ENCODE measurements around the gene HBQ1.
A peak's percentile ranks its signal among the peaks of the same experiment; 100 is the strongest.
"Not testable (repeated sequence)": the region's sequence is repeated elsewhere in the genome, so short reads cannot be mapped to it uniquely, and the experiment has no call there.

The HBQ1 gene

GRCh38 chr16:176006-176405, 4.3 kb upstream of the HBQ1 start:
- DNase-seq (ENCODE audit: low read depth in 1 of 2, low spot score in 1 of 2), result not testable (repeated sequence)

DNA sequence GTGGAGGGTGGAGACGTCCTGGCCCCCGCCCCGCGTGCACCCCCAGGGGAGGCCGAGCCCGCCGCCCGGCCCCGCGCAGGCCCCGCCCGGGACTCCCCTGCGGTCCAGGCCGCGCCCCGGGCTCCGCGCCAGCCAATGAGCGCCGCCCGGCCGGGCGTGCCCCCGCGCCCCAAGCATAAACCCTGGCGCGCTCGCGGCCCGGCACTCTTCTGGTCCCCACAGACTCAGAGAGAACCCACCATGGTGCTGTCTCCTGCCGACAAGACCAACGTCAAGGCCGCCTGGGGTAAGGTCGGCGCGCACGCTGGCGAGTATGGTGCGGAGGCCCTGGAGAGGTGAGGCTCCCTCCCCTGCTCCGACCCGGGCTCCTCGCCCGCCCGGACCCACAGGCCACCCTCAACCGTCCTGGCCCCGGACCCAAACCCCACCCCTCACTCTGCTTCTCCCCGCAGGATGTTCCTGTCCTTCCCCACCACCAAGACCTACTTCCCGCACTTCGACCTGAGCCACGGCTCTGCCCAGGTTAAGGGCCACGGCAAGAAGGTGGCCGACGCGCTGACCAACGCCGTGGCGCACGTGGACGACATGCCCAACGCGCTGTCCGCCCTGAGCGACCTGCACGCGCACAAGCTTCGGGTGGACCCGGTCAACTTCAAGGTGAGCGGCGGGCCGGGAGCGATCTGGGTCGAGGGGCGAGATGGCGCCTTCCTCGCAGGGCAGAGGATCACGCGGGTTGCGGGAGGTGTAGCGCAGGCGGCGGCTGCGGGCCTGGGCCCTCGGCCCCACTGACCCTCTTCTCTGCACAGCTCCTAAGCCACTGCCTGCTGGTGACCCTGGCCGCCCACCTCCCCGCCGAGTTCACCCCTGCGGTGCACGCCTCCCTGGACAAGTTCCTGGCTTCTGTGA, 3.5 kb upstream of the HBQ1 start, which contains the start of gene HBA1:
TSS of gene HBA1 (plus strand) at position 204 of the 906 bp plus-strand sequence. CDS start at position 241, 37 bp downstream.
- not testable (repeated sequence) for DNase-seq (ENCODE audit: low read depth in 1 of 2, low spot score in 1 of 2)

- no peak for DNase-seq (ENCODE audit: low read depth in 1 of 2, low spot score in 1 of 2)
Observed at GRCh38 chr16:177394-177822, 2.9 kb upstream of the HBQ1 start.

GRCh38 chr16:177981-178667, 2.1 kb upstream of the HBQ1 start:
- DNase-seq (ENCODE audit: low read depth in 1 of 2, low spot score in 1 of 2), result no peak

DNA sequence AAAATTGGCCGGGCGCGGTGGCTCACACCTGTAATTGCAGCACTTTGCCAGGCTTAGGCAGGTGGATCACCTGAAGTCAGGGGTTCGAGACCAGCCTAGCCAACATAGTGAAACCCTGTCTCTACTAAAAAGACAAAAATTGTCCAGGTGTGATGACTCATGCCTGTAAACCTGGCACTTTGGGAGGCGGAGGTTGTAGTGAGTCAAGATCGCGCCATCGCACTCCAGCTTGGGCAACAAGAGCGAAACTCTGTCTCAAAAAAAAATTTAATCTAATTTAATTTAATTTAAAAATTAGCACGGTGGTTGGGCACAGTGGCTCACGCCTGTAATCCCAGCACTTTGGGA, 1.6 kb upstream of the HBQ1 start:
- DNase-seq (ENCODE audit: low read depth in 1 of 2, low spot score in 1 of 2), result no peak

DNA sequence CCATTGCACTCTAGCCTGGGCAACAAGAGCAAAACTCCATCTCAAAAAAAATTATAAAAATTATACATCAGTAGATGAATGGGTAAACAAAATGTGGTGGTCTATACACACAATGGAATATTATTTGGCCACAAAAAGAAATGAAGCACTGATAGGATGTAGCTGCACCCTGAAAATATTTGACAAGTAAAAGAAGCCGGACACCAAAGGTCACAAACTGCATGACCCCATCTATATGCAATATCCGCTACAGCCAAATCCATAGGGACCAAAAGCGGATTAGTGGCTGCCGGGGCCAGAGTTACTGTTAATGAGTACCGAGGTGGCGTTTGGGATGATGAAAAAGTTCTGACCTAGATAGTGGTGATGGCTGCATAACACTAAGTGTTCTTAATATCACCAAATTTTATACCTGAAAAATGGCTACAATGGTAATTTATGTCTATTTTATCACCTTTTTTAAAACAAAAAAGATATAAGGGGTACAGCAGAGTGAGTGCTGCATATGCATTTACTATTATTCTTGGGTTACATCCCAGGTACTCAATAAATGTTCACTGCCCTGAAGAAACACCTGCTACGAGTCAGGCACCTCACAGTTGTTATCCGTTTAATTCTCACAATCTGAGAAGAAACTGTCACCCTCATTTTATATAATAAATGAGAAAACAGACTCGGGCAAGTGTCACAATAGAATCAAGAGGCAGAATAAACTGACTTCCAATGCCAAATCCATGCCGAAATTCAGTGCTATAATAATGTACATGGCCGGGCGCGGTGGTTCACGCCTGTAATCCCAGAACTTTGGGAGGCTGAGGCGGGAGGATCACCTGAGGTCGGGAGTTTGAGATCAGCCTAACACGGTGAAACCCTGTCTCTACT, 807 bp upstream of the HBQ1 start:
- no peak for DNase-seq (ENCODE audit: low read depth in 1 of 2, low spot score in 1 of 2)

DNA sequence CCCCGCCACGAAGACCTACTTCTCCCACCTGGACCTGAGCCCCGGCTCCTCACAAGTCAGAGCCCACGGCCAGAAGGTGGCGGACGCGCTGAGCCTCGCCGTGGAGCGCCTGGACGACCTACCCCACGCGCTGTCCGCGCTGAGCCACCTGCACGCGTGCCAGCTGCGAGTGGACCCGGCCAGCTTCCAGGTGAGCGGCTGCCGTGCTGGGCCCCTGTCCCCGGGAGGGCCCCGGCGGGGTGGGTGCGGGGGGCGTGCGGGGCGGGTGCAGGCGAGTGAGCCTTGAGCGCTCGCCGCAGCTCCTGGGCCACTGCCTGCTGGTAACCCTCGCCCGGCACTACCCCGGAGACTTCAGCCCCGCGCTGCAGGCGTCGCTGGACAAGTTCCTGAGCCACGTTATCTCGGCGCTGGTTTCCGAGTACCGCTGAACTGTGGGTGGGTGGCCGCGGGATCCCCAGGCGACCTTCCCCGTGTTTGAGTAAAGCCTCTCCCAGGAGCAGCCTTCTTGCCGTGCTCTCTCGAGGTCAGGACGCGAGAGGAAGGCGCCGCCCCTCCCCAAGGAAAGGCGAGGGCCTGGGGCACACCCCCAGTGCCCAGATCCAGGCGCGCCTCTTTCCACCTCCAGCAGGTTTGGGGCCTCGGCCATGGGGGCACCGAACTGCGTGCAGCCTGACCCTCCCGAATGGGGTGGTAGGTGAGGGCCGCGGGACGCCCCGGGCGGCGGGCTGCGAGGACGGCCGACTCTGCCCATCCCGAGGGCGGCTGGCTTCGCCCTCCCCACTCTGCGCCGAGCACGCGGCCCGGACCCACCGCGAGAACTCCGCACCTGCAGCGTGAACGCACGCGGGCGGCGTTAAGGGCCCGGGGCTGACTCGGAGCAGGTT, 664 bp downstream of the HBQ1 start:
- DNase-seq (ENCODE audit: low read depth in 1 of 2, low spot score in 1 of 2), result peak; percentile 70 to 82

- DNase-seq (ENCODE audit: low read depth in 1 of 2, low spot score in 1 of 2), result no peak
Observed at GRCh38 chr16:181565-182021, 1.3 kb downstream of the HBQ1 start.

GRCh38 chr16:183005-183404, 2.7 kb downstream of the HBQ1 start:
- DNase-seq (ENCODE audit: low read depth in 1 of 2, low spot score in 1 of 2), result no peak

DNA sequence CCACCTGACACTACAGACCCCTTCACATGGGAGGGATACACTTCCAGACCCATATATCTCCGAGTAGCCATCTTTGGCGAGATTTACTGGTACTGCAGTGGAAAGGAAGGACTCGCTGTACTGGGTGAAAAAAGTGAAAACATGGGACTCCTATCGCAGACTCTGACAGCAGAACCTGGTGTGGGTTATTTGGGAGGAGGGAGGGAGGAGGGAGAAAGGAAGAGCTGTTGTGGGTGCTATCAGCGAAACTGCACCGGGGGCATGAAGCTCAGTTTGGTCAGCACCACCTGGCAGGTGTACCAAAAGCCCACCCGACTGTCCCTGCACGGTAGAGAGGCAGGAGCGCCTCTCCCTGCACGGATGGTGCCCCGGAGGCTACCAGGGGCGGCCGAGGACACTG, 5.0 kb downstream of the HBQ1 start:
- DNase-seq (ENCODE audit: low read depth in 1 of 2, low spot score in 1 of 2), result no peak

DNA sequence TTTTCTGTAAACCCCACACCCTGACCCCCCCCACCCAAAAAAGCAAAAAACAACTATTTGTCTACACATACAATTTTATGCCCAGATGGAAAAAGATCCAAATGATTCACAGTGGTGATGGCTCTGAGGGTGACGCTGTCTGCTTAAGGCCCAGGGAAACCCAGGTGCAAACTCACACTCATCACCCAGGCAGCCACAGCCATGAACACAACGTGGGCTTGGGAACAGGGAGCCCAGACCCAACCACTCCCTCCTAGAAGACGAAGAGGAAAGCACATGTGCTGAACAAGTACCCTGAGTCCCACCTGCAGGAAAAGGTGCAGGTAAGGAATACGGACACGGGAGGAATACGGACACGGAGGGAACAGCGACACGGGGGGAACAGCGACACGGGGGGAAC, 5.4 kb downstream of the HBQ1 start:
- no peak for DNase-seq (ENCODE audit: low read depth in 1 of 2, low spot score in 1 of 2)

DNA sequence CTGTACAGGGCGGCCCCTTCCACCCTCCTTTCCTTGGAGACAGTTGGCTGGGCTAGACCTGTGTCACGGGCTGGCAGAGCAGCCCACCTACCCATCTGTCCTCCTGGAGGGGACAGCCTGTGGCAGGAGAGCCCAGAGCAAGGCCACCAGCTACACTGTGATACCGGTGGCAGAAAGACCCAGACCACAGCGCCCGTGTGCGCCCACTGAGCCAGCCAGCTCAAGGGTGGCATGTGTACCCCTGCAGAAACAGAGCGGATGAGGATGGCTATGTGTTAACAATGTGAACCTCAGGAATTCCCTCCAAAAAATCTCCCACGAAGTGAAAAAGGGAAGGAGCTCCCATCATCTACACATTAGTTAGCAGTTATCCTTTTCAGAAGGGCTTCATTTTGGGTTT, 7.1 kb downstream of the HBQ1 start:
- no peak for DNase-seq (ENCODE audit: low read depth in 1 of 2, low spot score in 1 of 2)

- DNase-seq (ENCODE audit: low read depth in 1 of 2, low spot score in 1 of 2), result no peak
Observed at GRCh38 chr16:188674-189073, 8.4 kb downstream of the HBQ1 start.

DNA sequence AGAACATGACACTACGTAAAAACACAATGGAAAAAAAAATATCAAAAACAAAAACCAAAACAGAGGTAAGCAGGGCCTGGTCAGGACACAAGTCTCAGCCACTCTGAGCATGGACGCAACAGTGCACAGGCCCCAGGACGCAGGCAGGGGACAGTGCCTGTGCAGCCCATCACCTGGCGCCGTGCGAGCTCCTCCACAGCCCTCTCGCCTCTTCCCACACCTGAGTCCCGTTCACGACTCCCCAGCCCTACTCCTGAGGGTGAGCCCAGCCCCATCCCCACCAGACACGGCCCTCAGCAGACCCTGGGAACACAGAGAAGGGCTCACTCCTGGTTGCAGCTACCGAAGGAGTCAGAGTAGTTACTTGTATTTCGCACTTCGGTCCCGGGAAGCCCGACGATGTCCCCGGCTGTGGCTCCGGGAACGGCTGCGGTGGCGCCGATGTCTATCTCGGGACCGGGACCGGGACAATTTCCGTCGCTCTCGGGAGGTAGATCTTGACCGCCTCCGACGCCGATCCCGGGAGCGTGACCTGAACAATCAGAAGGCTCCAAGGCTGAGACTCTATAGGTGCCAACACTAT, 9.4 kb downstream of the HBQ1 start:
- no peak for DNase-seq (ENCODE audit: low read depth in 1 of 2, low spot score in 1 of 2)

DNA sequence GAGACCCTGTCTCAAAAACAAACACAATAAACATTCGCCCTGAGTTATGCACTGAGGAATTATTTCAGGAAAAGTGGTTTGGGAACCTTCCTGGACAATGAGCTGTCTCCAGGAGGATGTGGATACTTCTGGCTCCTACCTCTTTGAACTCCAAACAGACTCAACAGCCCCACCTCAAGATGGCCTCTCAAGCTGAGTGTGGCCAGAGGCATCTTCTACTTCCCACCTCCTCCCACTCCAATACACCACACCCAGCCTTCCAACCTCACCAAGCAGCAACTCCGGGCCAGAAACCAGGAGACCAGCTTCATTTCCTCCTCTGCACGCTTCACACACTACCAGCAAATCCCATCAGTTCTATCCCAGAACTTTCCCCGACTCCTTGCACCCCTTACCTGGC, 11.6 kb downstream of the HBQ1 start:
- no peak for DNase-seq (ENCODE audit: low read depth in 1 of 2, low spot score in 1 of 2)

DNA sequence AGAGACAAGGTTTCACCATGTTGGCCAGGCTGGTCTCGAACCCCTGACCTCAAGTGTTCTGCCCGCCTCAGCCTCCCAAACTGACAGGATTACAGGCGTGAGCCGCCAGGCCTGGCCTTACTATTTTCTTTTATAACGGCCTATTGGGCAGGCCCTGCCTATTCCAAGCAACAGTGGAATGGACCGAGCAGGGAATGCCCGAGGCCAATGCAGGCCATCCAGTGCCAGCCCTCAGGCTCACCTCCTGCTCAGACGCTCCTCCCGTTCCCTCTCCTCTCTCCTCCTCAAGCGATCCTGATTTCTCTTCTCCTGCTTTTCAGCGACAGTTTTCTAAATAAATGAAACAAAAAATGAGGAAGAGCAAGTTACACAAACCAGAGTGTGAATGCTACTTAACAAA, 12.4 kb downstream of the HBQ1 start:
- no peak for DNase-seq (ENCODE audit: low read depth in 1 of 2, low spot score in 1 of 2)

DNA sequence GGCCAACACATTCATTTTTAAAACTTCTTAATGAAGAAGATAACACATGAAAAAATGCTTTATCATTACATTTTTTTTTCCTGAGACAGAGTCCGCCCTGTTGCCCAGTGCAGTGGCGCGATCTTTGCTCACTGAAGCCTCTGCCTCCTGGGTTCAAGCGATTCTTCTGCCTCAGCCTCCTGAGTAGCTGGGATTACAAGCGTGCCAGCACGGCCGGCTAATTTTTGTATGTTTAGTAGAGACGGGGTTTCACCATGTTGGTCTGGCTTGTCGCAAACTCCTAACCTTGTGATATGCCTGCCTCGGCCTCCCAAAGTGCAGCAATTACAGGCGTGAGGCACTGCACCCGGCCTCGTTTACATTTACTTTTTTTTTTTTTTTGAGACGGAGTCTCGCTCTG, 13.2 kb downstream of the HBQ1 start:
- DNase-seq (ENCODE audit: low read depth in 1 of 2, low spot score in 1 of 2), result no peak

- DNase-seq (ENCODE audit: low read depth in 1 of 2, low spot score in 1 of 2), result no peak
Observed at GRCh38 chr16:194516-194915, 14.3 kb downstream of the HBQ1 start.

- DNase-seq (ENCODE audit: low read depth in 1 of 2, low spot score in 1 of 2), result no peak
Observed at GRCh38 chr16:200388-200787, 20.1 kb downstream of the HBQ1 start.

GRCh38 chr16:203246-203645, 23.0 kb downstream of the HBQ1 start:
- no peak for DNase-seq (ENCODE audit: low read depth in 1 of 2, low spot score in 1 of 2)

Measured in stimulated activated CD4-positive, alpha-beta T cell treated with anti-CD3 and anti-CD28 coated beads, Interleukin-15, amount 100 ng/mL, for 1 hour (primary cell).